HepG2 (cell line): ENCODE measurements around the gene OTOGL. TPM values are rescaled to one million over a fixed set of nuclear protein-coding genes. Genes with fewer than 3 reads are reported as not detected.

Source experiments
- ATAC-seq: fragments of 200-7000 bp; cut with Tn5 transposase; 3 replicates; pipeline ENCODE4 v1.9.1; 2020; ENCODE audit warnings: mild to moderate bottlenecking, moderate library complexity
- BruUV-seq: library from RNA; stranded (reverse); fragments of 400-500 nt; replicated peaks from 2 replicates; lab custom pipeline; 2021; lab: Mats Ljungman, UMichigan
- CTCF ChIA-PET: fragments of 300-600 bp; formaldehyde crosslinking; extraction: SDS; loops from one replicate; lab custom pipeline; 2021; ENCODE audit warnings: low total read pairs, inconsistent platforms, low intra/inter-chr PET ratio; lab: Yijun Ruan, JAX
- POLR2A ChIA-PET: fragments of 350-600 bp; sonication (Branson Sonifier 250); formaldehyde crosslinking; loops from one replicate; lab custom pipeline; 2020; ENCODE audit warnings: antibody characterized with exemption, inconsistent platforms; lab: Yijun Ruan, JAX
- DNase-seq: peaks from one replicate; pipeline ENCODE4 v3.0.0-alpha.2; 2015; ENCODE audit warnings: low spot score
- FAIRE-seq: peaks from 3 replicates; lab custom pipeline; 2011; peaks lifted over from hg19 to GRCh38; lab: Jason Lieb, UNC
- H2AFZ ChIP-seq: one replicate; pipeline ENCODE4 v1.6.1; 2011; ENCODE audit warnings: low read length, inconsistent platforms
- H3K27ac ChIP-seq: fragments of 300-600 bp; 3 replicates; pipeline ENCODE4 v1.8.0; 2011; ENCODE audit warnings: mixed run types, mild to moderate bottlenecking, mixed read lengths, low read length, inconsistent platforms; ENCODE audit not compliant: insufficient read depth; ENCODE audit errors: extremely low read length
- H3K27me3 ChIP-seq, 2 experiments: fragments of 200-600 bp in 1 of 2; 2 replicates in 1 of 2; 3 replicates in 1 of 2; pipeline versions ENCODE4 v1.6.0 to v1.8.0; 2011; ENCODE audit warnings: low read length in 2 of 2, mild to moderate bottlenecking in 2 of 2, moderate library complexity in 2 of 2, inconsistent platforms in 1 of 2; ENCODE audit not compliant: insufficient read depth in 2 of 2, control insufficient read depth in 1 of 2
- H3K36me3 ChIP-seq, 2 experiments: fragments of 200-600 bp in 1 of 2; replicated peaks in 1 of 2; 2 replicates in 1 of 2; 3 replicates in 1 of 2; pipeline versions ENCODE4 v1.5.1 to v1.8.0; 2011; ENCODE audit warnings: low read length in 2 of 2, inconsistent platforms in 1 of 2; ENCODE audit not compliant: insufficient read depth in 2 of 2, control insufficient read depth in 1 of 2
- H3K4me1 ChIP-seq: 2 replicates; pipeline ENCODE4 v1.5.1; 2012; ENCODE audit warnings: low read length, inconsistent platforms; ENCODE audit not compliant: insufficient read depth
- H3K4me2 ChIP-seq: 2 replicates; pipeline ENCODE4 v1.6.0; 2011; ENCODE audit warnings: low read depth, low read length, inconsistent platforms
- H3K4me3 ChIP-seq, 3 experiments: fragments of 200-600 bp in 1 of 3; sonication (generic), shearing (Covaris generic) in 1 of 3; replicated peaks in 1 of 3; 2 replicates each; pipeline ENCODE4 v1.5.1; 2011 to 2016; ENCODE audit warnings: low read length in 3 of 3, inconsistent platforms in 2 of 3, low read depth in 2 of 3, mild to moderate bottlenecking in 2 of 3, control low read depth in 1 of 3, mixed read lengths in 1 of 3; ENCODE audit not compliant: insufficient read depth in 1 of 3
- H3K79me2 ChIP-seq: one replicate; pipeline ENCODE4 v1.6.1; 2011; ENCODE audit warnings: low read length, inconsistent platforms; ENCODE audit not compliant: insufficient read depth
- H3K9ac ChIP-seq: 2 replicates; pipeline ENCODE4 v1.6.0; 2011; ENCODE audit warnings: mild to moderate bottlenecking, low read depth, low read length, inconsistent platforms; ENCODE audit not compliant: insufficient read depth
- H3K9me3 ChIP-seq: 2 replicates; pipeline ENCODE4 v1.5.1; 2012; ENCODE audit warnings: mild to moderate bottlenecking, low read length
- H4K20me1 ChIP-seq: 2 replicates; pipeline ENCODE4 v1.6.0; 2011; ENCODE audit warnings: inconsistent platforms, mild to moderate bottlenecking, low read length, moderate library complexity; ENCODE audit not compliant: insufficient read depth
- AHDC1 ChIP-seq: sonication (generic); formaldehyde crosslinking; IDR thresholded peaks from 2 replicates; pipeline ENCODE4 v1.5.1; 2020; ENCODE audit warnings: mild to moderate bottlenecking, missing genetic modification reagents, borderline replicate concordance
- ISL2 ChIP-seq: sonication (generic); formaldehyde crosslinking; IDR thresholded peaks from 2 replicates; pipeline ENCODE4 v1.5.0; 2020; ENCODE audit warnings: missing genetic modification reagents
- JDP2 ChIP-seq: sonication (generic); formaldehyde crosslinking; IDR thresholded peaks from 2 replicates; pipeline ENCODE4 v1.8.1; 2022; ENCODE audit warnings: missing genetic modification reagents, borderline replicate concordance
- MTA3 ChIP-seq: sonication (generic); formaldehyde crosslinking; IDR thresholded peaks from 2 replicates; pipeline ENCODE4 v1.4.0; 2020; ENCODE audit warnings: missing genetic modification reagents
- NR2C2 ChIP-seq: sonication (generic); formaldehyde crosslinking; IDR thresholded peaks from 2 replicates; pipeline ENCODE4 v1.4.0; 2020; ENCODE audit warnings: missing genetic modification reagents, mild to moderate bottlenecking, moderate library complexity, borderline replicate concordance
- RAD21 ChIP-seq: fragments of 450-650 bp; formaldehyde crosslinking; IDR thresholded peaks from 2 replicates; pipeline ENCODE4 v1.5.0; 2020; ENCODE audit warnings: mild to moderate bottlenecking
- TBX2 ChIP-seq: sonication (generic); formaldehyde crosslinking; IDR thresholded peaks from 2 replicates; pipeline ENCODE4 v1.5.0; 2020; ENCODE audit warnings: missing genetic modification reagents, mild to moderate bottlenecking, borderline replicate concordance
- TOE1 ChIP-seq: sonication (generic); formaldehyde crosslinking; IDR thresholded peaks from 2 replicates; pipeline ENCODE4 v1.4.0; 2020; ENCODE audit warnings: mild to moderate bottlenecking, missing genetic modification reagents
- ZC3H4 ChIP-seq: sonication (generic); formaldehyde crosslinking; IDR thresholded peaks from 2 replicates; pipeline ENCODE4 v1.4.0; 2020; ENCODE audit warnings: missing genetic modification reagents, borderline replicate concordance
- ZFP82 ChIP-seq: sonication (generic); formaldehyde crosslinking; IDR thresholded peaks from 2 replicates; pipeline ENCODE4 v1.5.1; 2020; ENCODE audit warnings: mild to moderate bottlenecking, missing genetic modification reagents, borderline replicate concordance
- ZFY ChIP-seq: sonication (generic); formaldehyde crosslinking; IDR thresholded peaks from 2 replicates; pipeline ENCODE4 v1.4.0; 2020; ENCODE audit warnings: missing genetic modification reagents
- ZMAT3 ChIP-seq: sonication (generic); formaldehyde crosslinking; conservative IDR thresholded peaks from 2 replicates; pipeline ENCODE4 v1.7.0; 2021; ENCODE audit warnings: missing genetic modification reagents
- ZNF207 ChIP-seq: fragments of 450-650 bp; IDR thresholded peaks from 2 replicates; pipeline ENCODE4 v1.6.1; 2016; ENCODE audit warnings: antibody characterized with exemption, borderline replicate concordance
- ZNF484 ChIP-seq: sonication (generic); formaldehyde crosslinking; IDR thresholded peaks from 2 replicates; pipeline ENCODE4 v1.5.1; 2020; ENCODE audit warnings: mild to moderate bottlenecking, low read depth, missing genetic modification reagents, borderline replicate concordance
- ZNF616 ChIP-seq: sonication (generic); formaldehyde crosslinking; IDR thresholded peaks from 2 replicates; pipeline ENCODE4 v1.5.0; 2020; ENCODE audit warnings: low read depth, mild to moderate bottlenecking, missing genetic modification reagents
- ZNF713 ChIP-seq: sonication (generic); formaldehyde crosslinking; IDR thresholded peaks from 2 replicates; pipeline ENCODE4 v1.4.0; 2020; ENCODE audit warnings: mild to moderate bottlenecking, missing genetic modification reagents
- in situ Hi-C: cut with HindIII; loops from 2 replicates; pipeline ENCODE4 v1.10.0; 2017; ENCODE audit warnings: low pct_unique_long_range_greater_than_20kb; ENCODE audit not compliant: extremely low pct_ligation_motif_present
- intact Hi-C: fragments of 100-400 bp; cut with micrococcal nuclease; formaldehyde crosslinking; loops from one replicate; pipeline ENCODE4 v1.10.0; 2022; ENCODE audit not compliant: unreplicated experiment
- polyA plus RNA-seq, 8 experiments: library from polyadenylated mRNA; depleted of rRNA in 3 of 8; stranded (reverse) in 7 of 8; unstranded in 1 of 8; fragments of >200 nt; fragmentation: Illumina TruSeq in 4 of 8; extraction: Trizol in 4 of 8; gene quantifications; 2 replicates each; pipeline versions ENCODE4 v1.2.1 to v1.2.3, GENCODE V29; 2011 to 2016; ENCODE audit warnings: low read depth in 4 of 8, missing spikeins in 1 of 8, mixed read lengths in 1 of 8; ENCODE audit not compliant: insufficient read depth in 1 of 8
- total RNA-seq, 5 experiments: library from RNA; depleted of rRNA; stranded (reverse); fragments of >200 nt; fragmentation: Illumina TruSeq; extraction: Trizol; gene quantifications; 2 replicates each; pipeline ENCODE4 v1.2.3, GENCODE V29; 2016; ENCODE audit warnings: low read depth in 1 of 5

OTOGL gene
- total and polyA plus RNA-seq, 2 of the 13 experiments (the other 11 are each of a cell fraction or from before 2014, with no cell fraction given): not detected

- intact Hi-C loops (no loop called here), in situ Hi-C loops (no loop called here)
- H4K20me1 ChIP-seq: no peaks in the 10 kb centered on the region
- POLR2A ChIA-PET: no interaction called here
- DNase-seq (no peak), FAIRE-seq (no peak), ATAC-seq (no peak)
- CTCF ChIA-PET: no interaction called here
- H3K4me1 ChIP-seq: no peaks in the 10 kb centered on the region
- H3K4me2 ChIP-seq: no peak overlapping the region
- no peaks in the 10 kb centered on the region for H3K79me2 ChIP-seq
- H3K27me3 ChIP-seq: no peaks in the 10 kb centered on the region
- H2AFZ ChIP-seq: no peak overlapping the region
- no peak for TF ChIP-seq ISL2 (CRISPR knock-in tag)
- no peak for TF ChIP-seq MTA3 (CRISPR knock-in tag)
- no peak for TF ChIP-seq ZNF484 (CRISPR knock-in tag)
- no peak for TF ChIP-seq ZNF616 (CRISPR knock-in tag)
- no peak for TF ChIP-seq ZMAT3 (CRISPR knock-in tag)
- TF ChIP-seq JDP2 (CRISPR knock-in tag): no peak
- no peak for TF ChIP-seq ZNF713 (CRISPR knock-in tag)
- no peak for TF ChIP-seq TBX2 (CRISPR knock-in tag)
- TF ChIP-seq ZFP82 (CRISPR knock-in tag): no peak
- no peak for TF ChIP-seq ZNF207
- TF ChIP-seq ZFY (CRISPR knock-in tag): no peak
- no peak for TF ChIP-seq NR2C2
- no peak for TF ChIP-seq RAD21 (CRISPR knock-in tag)
- TF ChIP-seq AHDC1 (CRISPR knock-in tag): no peak
- no peak for TF ChIP-seq ZC3H4 (CRISPR knock-in tag)
- no peak for TF ChIP-seq TOE1 (CRISPR knock-in tag)
- no peak overlapping the region for H3K27ac ChIP-seq
- no peaks in the 10 kb centered on the region for H3K36me3 ChIP-seq
- BruUV-seq: no TSS peak
- H3K9me3 ChIP-seq: no peaks in the 10 kb centered on the region
- H3K4me3 ChIP-seq: no peak overlapping the region
- H3K9ac ChIP-seq: no peak overlapping the region
Measured at GRCh38 chr12:80282761-80283160, 183.4 kb downstream of the OTOGL start.
